GM21367 (cell line): ENCODE results near the gene CEACAM20.
"Not testable (repeated sequence)": the region's sequence is repeated elsewhere in the genome, so short reads cannot be mapped to it uniquely, and the experiment has no call there.

ENCODE experiments used
- ATAC-seq: cut with Tn5 transposase; IDR thresholded peaks from one replicate; pipeline ENCODE4 v1.9.1; 2021; ENCODE audit not compliant: unreplicated experiment

CEACAM20 gene

GRCh38 chr19:44529536-44529935 lies at the start of gene CEACAM20:
Gene CEACAM20 (minus strand): TSS chr19:44529675. CDS start chr19:44529509, 166 bp downstream.
- no peak for ATAC-seq

- ATAC-seq: no peak
These were observed 48.0 kb upstream of the CEACAM20 start for GRCh38 chr19:44577566-44577874.

GRCh38 chr19:44576843-44577565 lies 47.5 kb upstream of the CEACAM20 start:
- no peak for ATAC-seq

- no peak for ATAC-seq
These were observed 45.7 kb upstream of the CEACAM20 start for GRCh38 chr19:44575116-44575700.

GRCh38 chr19:44574186-44574950 lies 44.9 kb upstream of the CEACAM20 start:
- ATAC-seq: no peak

- no peak for ATAC-seq
These were observed 44.2 kb upstream of the CEACAM20 start for GRCh38 chr19:44573627-44574026.

- no peak for ATAC-seq
These were observed 43.7 kb upstream of the CEACAM20 start for GRCh38 chr19:44573183-44573582.

GRCh38 chr19:44572581-44572900 lies 43.1 kb upstream of the CEACAM20 start:
- ATAC-seq: no peak

GRCh38 chr19:44571830-44572580 lies 42.5 kb upstream of the CEACAM20 start:
- no peak for ATAC-seq

GRCh38 chr19:44570984-44571684 lies 41.7 kb upstream of the CEACAM20 start:
- ATAC-seq: no peak

- ATAC-seq: no peak
These were observed 41.1 kb upstream of the CEACAM20 start for GRCh38 chr19:44570603-44570983.

- no peak for ATAC-seq
These were observed 38.3 kb upstream of the CEACAM20 start for GRCh38 chr19:44567745-44568144.

GRCh38 chr19:44566984-44567383 lies 37.5 kb upstream of the CEACAM20 start:
- ATAC-seq: no peak

- ATAC-seq: not testable (repeated sequence)
These were observed 33.7 kb upstream of the CEACAM20 start for GRCh38 chr19:44563086-44563655.

- no peak for ATAC-seq
These were observed 28.5 kb upstream of the CEACAM20 start for GRCh38 chr19:44557933-44558332.

- no peak for ATAC-seq
These were observed 25.3 kb upstream of the CEACAM20 start for GRCh38 chr19:44554641-44555246.

- ATAC-seq: no peak
These were observed 24.1 kb upstream of the CEACAM20 start for GRCh38 chr19:44553478-44554171.

- ATAC-seq: no peak
These were observed 22.8 kb upstream of the CEACAM20 start for GRCh38 chr19:44552324-44552723.

GRCh38 chr19:44551850-44552249 lies 22.4 kb upstream of the CEACAM20 start:
- no peak for ATAC-seq

GRCh38 chr19:44550976-44551375 lies 21.5 kb upstream of the CEACAM20 start:
- not testable (repeated sequence) for ATAC-seq
